ENCODE measurements around the gene SORBS2. TPM values are rescaled to one million over a fixed set of nuclear protein-coding genes. Genes with fewer than 3 reads are reported as not detected.

The SORBS2 gene, protein sequence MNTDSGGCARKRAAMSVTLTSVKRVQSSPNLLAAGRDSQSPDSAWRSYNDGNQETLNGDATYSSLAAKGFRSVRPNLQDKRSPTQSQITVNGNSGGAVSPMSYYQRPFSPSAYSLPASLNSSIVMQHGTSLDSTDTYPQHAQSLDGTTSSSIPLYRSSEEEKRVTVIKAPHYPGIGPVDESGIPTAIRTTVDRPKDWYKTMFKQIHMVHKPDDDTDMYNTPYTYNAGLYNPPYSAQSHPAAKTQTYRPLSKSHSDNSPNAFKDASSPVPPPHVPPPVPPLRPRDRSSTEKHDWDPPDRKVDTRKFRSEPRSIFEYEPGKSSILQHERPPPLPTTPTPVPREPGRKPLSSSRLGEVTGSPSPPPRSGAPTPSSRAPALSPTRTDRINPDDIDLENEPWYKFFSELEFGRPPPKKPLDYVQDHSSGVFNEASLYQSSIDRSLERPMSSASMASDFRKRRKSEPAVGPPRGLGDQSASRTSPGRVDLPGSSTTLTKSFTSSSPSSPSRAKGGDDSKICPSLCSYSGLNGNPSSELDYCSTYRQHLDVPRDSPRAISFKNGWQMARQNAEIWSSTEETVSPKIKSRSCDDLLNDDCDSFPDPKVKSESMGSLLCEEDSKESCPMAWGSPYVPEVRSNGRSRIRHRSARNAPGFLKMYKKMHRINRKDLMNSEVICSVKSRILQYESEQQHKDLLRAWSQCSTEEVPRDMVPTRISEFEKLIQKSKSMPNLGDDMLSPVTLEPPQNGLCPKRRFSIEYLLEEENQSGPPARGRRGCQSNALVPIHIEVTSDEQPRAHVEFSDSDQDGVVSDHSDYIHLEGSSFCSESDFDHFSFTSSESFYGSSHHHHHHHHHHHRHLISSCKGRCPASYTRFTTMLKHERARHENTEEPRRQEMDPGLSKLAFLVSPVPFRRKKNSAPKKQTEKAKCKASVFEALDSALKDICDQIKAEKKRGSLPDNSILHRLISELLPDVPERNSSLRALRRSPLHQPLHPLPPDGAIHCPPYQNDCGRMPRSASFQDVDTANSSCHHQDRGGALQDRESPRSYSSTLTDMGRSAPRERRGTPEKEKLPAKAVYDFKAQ (N-terminal part only)
- 39.2 and 42.1 TPM in 2 replicates for total RNA-seq (2014; rRNA removed; shearing (Covaris generic))

DNA sequence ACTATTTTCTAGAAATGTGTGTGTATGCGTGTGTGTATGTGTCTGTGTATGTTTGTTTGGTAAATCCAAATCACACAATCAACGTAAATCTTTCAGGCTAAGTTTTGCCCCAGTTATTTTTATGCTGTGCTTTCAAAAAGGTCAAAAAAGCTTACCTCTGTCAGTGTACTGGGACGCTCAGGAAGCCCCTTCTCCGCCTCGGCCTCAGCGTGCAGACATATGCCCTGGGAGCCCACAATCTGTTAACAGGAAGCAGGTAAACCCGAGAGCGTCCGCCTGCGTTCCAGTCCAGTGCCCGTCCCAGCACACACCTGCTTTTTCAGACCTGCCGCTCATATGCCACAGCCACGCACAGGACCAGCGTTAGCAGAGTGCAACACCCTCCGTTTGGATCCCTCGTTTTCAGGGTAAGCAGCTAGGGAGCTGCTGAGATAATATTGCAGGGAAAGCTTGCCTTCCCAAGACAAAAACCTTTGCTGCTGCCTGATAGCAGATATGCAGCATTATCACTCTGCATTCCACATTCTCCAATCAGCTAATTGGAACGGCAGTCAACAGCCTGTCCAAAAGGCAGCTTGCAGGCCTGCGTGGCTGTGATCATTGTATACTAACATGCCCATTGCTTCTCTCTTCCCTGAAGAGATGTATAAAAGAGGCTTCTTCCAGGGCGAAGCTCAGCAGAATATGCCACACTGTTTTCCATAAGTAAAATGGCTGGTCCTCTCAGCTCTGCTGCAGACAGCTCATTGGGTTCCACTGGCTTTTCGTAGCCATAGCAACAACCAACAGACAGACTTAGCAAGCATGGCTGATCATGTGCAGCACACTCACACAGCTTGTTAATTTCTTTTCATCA is at the start of gene SORBS2:
SORBS2 (minus strand) TSS at position 686 of the 856 bp plus-strand sequence. CDS start 121,623 bp downstream, outside the sequence.

Small RNA genes within 50 kb of the gene (small RNA-seq; reads per million reads assigned to genes)
- not detected for gene RF00019
